Heart left ventricle (tissue), 16 donors: ENCODE measurements around the gene CCNYL1. TPM values are rescaled to one million over a fixed set of nuclear protein-coding genes. Genes with fewer than 3 reads are reported as not detected.

ENCODE experiments used
- ATAC-seq, 4 donors: fragments of 200-7000 bp; cut with Tn5 transposase; one replicate each; pipeline ENCODE4 v1.9.1; 2020 to 2022; ENCODE audit warnings: moderate library complexity in 4 of 4, mild to moderate bottlenecking in 3 of 4, moderate number of reproducible peaks in 1 of 4
- DNase-seq, 5 donors: peaks; one replicate each; pipeline ENCODE4 v3.0.0-alpha.2; 2020
- H3K27ac ChIP-seq, 12 donors: fragments of 200-600 bp; sonication (generic) in 4 of 12; one replicate each; pipeline versions ENCODE4 v1.5.0 to v1.8.0; 2016 to 2022; ENCODE audit warnings: mild to moderate bottlenecking in 2 of 12
- H3K27me3 ChIP-seq, 9 donors: fragments of 200-600 bp; sonication (generic) in 2 of 9; one replicate each; pipeline versions ENCODE4 v1.5.1 to v1.8.0; 2016 to 2022; ENCODE audit warnings: mild to moderate bottlenecking in 3 of 9
- H3K36me3 ChIP-seq, 9 donors: fragments of 200-600 bp; sonication (generic) in 2 of 9; one replicate each; pipeline versions ENCODE4 v1.5.0 to v1.8.0; 2018 to 2022; ENCODE audit warnings: mild to moderate bottlenecking in 2 of 9
- H3K4me1 ChIP-seq, 12 donors: fragments of 200-600 bp; sonication (generic) in 4 of 12; one replicate each; pipeline versions ENCODE4 v1.5.0 to v1.8.0; 2016 to 2022; ENCODE audit warnings: mild to moderate bottlenecking in 3 of 12
- H3K4me3 ChIP-seq, 12 donors: fragments of 200-600 bp; sonication (generic) in 4 of 12; one replicate each; pipeline versions ENCODE4 v1.5.0 to v1.8.0; 2017 to 2022; ENCODE audit warnings: mild to moderate bottlenecking in 9 of 12, moderate library complexity in 4 of 12
- H3K9me3 ChIP-seq, 12 donors: fragments of 200-600 bp; sonication (generic) in 4 of 12; one replicate each; pipeline versions ENCODE4 v1.5.0 to v1.8.0; 2016 to 2022; ENCODE audit warnings: mild to moderate bottlenecking in 1 of 12
- POLR2A ChIP-seq, 2 donors: fragments of 450-650 bp; IDR thresholded peaks; one replicate each; pipeline ENCODE4 v1.6.1; 2017; ENCODE audit warnings: antibody characterized with exemption in 2 of 2, mild to moderate bottlenecking in 2 of 2, moderate library complexity in 2 of 2
- WGBS, 4 donors: extraction: QIAGEN DNeasy Blood & Tissue Kit in 2 of 4; methylation state at CpG; one replicate each; pipeline versions ENCODE4 v1.1.5 to v1.1.7; 2013 to 2018; 5-methylcytosine and 5-hydroxymethylcytosine counted together
- intact Hi-C, 10 donors: fragments of 100-400 bp; cut with DNase I; formaldehyde crosslinking; loops; one replicate each; pipeline versions ENCODE4 v1.11.1 to v1.14.2; 2022
- polyA plus RNA-seq, 2 donors: library from polyadenylated mRNA; stranded (reverse); fragments of 200-250 nt; gene quantifications; one replicate each; pipeline ENCODE4 v1.2.3, GENCODE V29; 2013
- total RNA-seq, 9 donors: library from RNA; depleted of rRNA in 2 of 9; stranded (reverse); fragments of >200 nt in 2 of 9; fragmentation: NEBNext Ultra II Directional in 3 of 9; extraction: Animal tissue kit (Norgen Biotek cat#: 25700) in 3 of 9; gene quantifications; one replicate each; pipeline versions ENCODE4 v1.1.0 to v1.2.4, GENCODE V29; 2016 to 2023
- TF ChIP-seq, protein P1 (sequence below), 12 donors: fragments of 200-600 bp; sonication (generic) in 4 of 12; IDR thresholded peaks; one replicate each; pipeline versions ENCODE4 v1.5.0 to v1.8.0; 2018 to 2022; ENCODE audit warnings: antibody characterized with exemption in 12 of 12, mild to moderate bottlenecking in 5 of 12
- donor health status: ischemic (EF 13 %, LVEDD 7.1; RV severe dilation, severe dysfunction).
- donor health status: healthy with polysubstance abuse.
- donor health status: DM: no; HTN: yes; CAD: no.
- donor health status: DM: no; HTN: no; CAD: no.
- donor health status: ischemic (EF 25% LVEDD 6.9; RV normal size, moderate dysfunction).
- donor health status: ischemic (EF 25% LVEDD 5.7; RV mildly dilated, moderate dysfunction).
- donor health status: healthy.
- donor health status: DM: yes; HTN: yes; CAD: no.
- donor health status: ischemic (EF 35%, LVEDD 5.7; RV mildly dilated, moderate dysfunction).
- donor health status: nonischemic (EF 11% LVEDD 7.7; RV severe dilation, severe dysfunction).
- donor health status: DM: yes; HTN: yes; CAD: no.
- donor health status: PGD.
- donor health status: ischemic (EF 29% LVEDD 5.4; RV normal size, mild dysfunction).
- donor health status: nonischemic (EF 23%, LVEDD 6.1; RV moderate dilation, normal function).

Gene CCNYL1
- total and polyA plus RNA-seq, 11 donors: 3.9 to 17.5 (median 10.9) TPM

DNA sequence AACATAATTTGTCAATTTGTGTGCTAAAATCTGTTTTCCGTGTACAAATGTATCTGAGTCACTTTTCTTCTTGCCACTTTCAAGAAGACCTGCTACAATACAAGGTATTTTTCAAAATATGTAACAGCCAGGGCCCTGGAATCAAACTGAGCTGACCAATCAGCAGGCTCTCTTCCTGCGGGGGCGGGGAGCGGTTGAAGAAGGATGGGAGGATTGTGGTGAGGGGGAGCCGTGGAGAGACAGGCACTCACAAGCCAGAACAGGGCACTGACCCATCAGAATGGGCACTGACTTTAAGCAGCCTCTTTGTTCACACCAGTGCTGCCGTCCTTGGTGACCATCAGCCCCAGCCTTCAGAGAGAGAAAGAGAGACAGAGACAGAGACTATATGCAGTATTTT is 40.6 kb upstream of the CCNYL1 start:
- no peak for TF ChIP-seq POLR2A (IDR thresholded peaks at IDR 0.05)
- TF ChIP-seq, protein P1, sequence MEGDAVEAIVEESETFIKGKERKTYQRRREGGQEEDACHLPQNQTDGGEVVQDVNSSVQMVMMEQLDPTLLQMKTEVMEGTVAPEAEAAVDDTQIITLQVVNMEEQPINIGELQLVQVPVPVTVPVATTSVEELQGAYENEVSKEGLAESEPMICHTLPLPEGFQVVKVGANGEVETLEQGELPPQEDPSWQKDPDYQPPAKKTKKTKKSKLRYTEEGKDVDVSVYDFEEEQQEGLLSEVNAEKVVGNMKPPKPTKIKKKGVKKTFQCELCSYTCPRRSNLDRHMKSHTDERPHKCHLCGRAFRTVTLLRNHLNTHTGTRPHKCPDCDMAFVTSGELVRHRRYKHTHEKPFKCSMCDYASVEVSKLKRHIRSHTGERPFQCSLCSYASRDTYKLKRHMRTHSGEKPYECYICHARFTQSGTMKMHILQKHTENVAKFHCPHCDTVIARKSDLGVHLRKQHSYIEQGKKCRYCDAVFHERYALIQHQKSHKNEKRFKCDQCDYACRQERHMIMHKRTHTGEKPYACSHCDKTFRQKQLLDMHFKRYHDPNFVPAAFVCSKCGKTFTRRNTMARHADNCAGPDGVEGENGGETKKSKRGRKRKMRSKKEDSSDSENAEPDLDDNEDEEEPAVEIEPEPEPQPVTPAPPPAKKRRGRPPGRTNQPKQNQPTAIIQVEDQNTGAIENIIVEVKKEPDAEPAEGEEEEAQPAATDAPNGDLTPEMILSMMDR (IDR thresholded peaks at IDR 0.05): no peak
- Histone ChIP-seq H3K36me3 (no peaks in the 10 kb centered on the region), H3K27me3 (no peaks in the 10 kb centered on the region), H3K9me3 (no peaks in the 10 kb centered on the region), H3K4me1 (no peaks in the 10 kb centered on the region), H3K27ac (no peak overlapping the region), H3K4me3 (no peak overlapping the region)
- 70 to 74% (median 71%) methylated on average over 6 of the region's 6 CpGs for WGBS, 4 donors
- DNase-seq (no peak), ATAC-seq (no peak)
- intact Hi-C loops: no loop called here

DNA sequence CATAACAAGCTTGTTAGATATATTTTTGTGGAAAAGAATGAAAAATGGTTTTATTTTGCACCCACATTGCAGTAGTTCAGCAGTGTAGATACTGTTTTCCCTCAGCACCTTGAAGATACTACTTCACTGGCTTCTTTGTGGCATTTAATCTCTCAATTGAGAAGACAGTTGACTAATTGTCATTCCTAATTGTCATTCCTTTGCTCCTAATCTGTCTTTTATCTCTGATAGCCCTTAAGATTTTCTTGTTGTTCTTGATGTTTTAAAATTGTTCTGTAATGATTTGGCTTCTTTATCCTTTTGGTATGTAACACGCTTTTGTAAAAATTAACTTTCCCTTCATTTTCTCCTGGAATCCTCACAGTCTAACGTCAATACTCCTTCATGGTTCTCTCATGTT is 38.0 kb upstream of the CCNYL1 start:
- TF ChIP-seq, protein P1 (IDR thresholded peaks at IDR 0.05): no peak
- TF ChIP-seq POLR2A (IDR thresholded peaks at IDR 0.05): no peak
- intact Hi-C loops: no loop called here
- 48 to 94% (median 90%) methylated on average over 1 to 2 of the region's 2 CpGs for WGBS, 4 donors
- Histone ChIP-seq H3K4me3 (no peak overlapping the region), H3K27ac (no peak overlapping the region), H3K9me3 (no peaks in the 10 kb centered on the region), H3K27me3 (no peaks in the 10 kb centered on the region), H3K4me1 (peaks cover 0 to 16% (median 6%) of the 10 kb centered on the region in 12 donors), H3K36me3 (no peaks in the 10 kb centered on the region)
- DNase-seq (no peak), ATAC-seq (no peak)

DNA sequence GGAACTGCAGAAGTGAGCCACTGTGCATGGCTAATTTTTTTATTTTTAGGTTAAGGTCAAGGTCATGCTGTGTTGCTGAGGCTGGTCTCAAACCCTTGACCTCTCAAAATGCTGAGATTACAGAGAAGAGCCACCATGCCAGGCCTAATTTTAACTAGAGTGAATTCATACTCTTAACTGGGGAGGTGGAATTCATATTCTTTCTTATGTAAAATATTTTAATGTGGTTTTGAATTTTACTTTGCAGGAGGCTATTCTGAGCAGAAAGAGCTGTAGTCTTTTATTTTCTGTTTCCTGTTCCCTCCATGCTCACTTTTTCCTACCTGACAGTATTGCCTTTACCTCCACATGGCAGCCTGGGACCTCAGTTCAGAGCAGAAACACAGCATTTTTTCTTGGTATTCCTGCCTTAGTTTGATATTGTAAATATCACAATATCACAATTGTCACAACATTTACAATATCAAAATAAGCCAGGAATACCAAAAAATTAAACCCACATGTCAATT is 37.1 kb upstream of the CCNYL1 start:
- Histone ChIP-seq H3K4me1 (peaks cover 0 to 16% (median 6%) of the 10 kb centered on the region in 12 donors), H3K36me3 (no peaks in the 10 kb centered on the region), H3K4me3 (no peak overlapping the region), H3K27ac (no peak overlapping the region), H3K9me3 (no peaks in the 10 kb centered on the region), H3K27me3 (no peaks in the 10 kb centered on the region)
- intact Hi-C loops: no loop called here
- ATAC-seq: no peak
- TF ChIP-seq, protein P1 (IDR thresholded peaks at IDR 0.05): no peak
- no peak for TF ChIP-seq POLR2A (IDR thresholded peaks at IDR 0.05)
- no peak for DNase-seq

DNA sequence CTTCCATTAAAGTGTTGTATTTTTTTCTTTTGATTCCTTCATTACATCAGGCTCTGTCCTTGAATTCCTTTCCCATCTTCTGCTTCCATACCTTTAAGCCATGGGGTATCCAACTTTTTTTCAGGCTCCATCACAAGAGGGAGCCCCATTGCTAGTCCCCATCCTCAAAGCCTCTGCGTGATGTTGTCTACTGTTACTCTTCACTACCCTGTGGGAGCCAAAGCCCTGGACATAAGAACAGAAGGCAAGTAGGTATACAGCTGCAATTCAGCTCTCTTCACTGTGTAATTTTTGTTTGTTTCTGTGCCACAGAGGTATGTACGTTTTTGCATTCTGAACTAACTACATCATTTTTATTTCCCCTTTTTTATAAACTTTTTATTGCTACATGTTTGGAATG is 36.6 kb upstream of the CCNYL1 start:
- TF ChIP-seq, protein P1 (IDR thresholded peaks at IDR 0.05): no peak
- TF ChIP-seq POLR2A (IDR thresholded peaks at IDR 0.05): no peak
- no peak for ATAC-seq
- Histone ChIP-seq H3K4me3 (no peak overlapping the region), H3K4me1 (peaks cover 0 to 16% (median 6%) of the 10 kb centered on the region in 12 donors), H3K9me3 (no peaks in the 10 kb centered on the region), H3K27ac (no peak overlapping the region), H3K36me3 (no peaks in the 10 kb centered on the region), H3K27me3 (peaks cover 0 to 3% (median 0%) of the 10 kb centered on the region in 9 donors)
- no peak for DNase-seq
- intact Hi-C loops: no loop called here
- 77 to 82% (median 80%) methylated on average over 2 of the region's 2 CpGs for WGBS, 4 donors
